HL-60/S4 treated with phorbol 12-myristate 13-acetate at 8.2 ng/mL for 4 days and 3 days (cell line): Measurements from ENCODE around the gene NFATC4.
"Not testable (repeated sequence)": the region's sequence is repeated elsewhere in the genome, so short reads cannot be mapped to it uniquely, and the experiment has no call there.

ENCODE experiments used
- in situ Hi-C: fragments of 300-500 bp; cut with MboI; formaldehyde crosslinking; loops from 2 replicates; pipeline ENCODE4 v1.15.0; 2022; ENCODE audit warnings: low sequenced_read_pairs

Gene NFATC4

GRCh38 chr14:24384169-24384568 lies 16.2 kb downstream of the NFATC4 start:
- in situ Hi-C loops: no loop called here

DNA sequence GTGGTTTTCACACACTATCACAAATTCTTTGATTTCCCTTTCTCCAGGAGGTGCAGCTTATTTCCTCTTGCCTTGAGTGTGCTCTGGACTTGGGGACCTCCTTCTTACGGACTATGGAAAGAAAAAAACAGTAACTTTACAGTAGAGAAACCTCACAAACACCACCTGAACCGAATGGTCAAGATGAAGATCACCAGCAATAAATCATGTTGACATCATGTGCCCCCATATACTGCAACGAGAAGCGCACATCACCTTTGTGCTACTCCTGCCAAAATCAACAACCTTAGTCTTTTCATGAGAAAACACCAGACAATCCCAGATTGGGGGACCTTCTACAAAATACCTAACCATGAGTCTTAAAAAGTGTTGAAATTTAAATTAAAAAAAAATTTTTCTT lies 17.5 kb downstream of the NFATC4 start:
- in situ Hi-C loops: no loop called here

DNA sequence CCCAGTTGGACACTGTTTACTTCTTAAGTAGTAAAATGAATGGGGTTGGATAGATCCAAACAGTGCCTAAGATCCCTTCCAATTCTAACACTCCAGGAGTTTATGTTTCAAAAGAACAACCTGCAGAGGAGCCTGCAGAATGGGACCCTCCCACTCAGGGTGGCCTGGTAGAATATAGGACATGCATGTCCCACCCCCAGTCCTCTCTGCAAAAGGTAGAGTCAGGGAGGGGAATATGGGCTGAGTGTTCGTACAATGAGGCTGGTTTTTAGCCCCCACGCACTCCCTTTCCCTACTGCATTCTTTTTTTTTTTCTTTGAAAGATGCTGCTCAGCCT lies 19.0 kb downstream of the NFATC4 start:
- in situ Hi-C loops: no loop called here

- in situ Hi-C loops: not testable (repeated sequence)
These were observed 19.6 kb downstream of the NFATC4 start for GRCh38 chr14:24387579-24387978.

DNA sequence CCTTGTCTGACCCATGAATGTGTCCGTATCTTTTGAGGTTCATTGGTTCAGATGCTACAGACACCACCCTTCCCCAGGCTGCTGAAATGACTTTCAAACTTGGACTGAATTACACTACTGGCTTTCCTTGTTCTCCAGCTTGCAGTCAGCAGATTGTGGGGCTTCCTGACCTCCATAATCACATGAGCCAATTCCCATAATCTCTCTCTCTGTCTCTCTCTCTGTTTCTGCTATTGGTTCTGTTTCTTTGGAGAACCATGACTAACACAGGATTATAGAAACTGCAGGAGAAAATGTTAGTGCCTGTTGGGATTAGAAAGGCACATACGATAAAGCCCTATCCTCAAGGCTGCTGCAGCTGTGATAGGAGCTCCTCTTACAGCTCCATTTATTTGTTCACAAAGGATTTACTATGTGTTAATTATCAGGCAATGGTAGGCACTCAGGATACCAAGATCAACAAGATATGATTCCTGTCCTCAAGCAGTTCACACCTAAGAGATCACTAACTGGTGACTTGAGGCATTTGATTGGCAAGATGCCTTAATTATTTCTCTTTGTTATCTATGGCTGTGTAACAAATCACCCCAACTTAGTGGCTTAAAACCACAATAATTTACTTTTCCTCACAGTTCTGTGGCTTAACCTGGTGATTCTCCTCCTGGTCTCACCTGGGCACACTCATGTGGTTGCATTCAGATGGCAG lies 20.6 kb downstream of the NFATC4 start:
- in situ Hi-C loops: no loop called here

DNA sequence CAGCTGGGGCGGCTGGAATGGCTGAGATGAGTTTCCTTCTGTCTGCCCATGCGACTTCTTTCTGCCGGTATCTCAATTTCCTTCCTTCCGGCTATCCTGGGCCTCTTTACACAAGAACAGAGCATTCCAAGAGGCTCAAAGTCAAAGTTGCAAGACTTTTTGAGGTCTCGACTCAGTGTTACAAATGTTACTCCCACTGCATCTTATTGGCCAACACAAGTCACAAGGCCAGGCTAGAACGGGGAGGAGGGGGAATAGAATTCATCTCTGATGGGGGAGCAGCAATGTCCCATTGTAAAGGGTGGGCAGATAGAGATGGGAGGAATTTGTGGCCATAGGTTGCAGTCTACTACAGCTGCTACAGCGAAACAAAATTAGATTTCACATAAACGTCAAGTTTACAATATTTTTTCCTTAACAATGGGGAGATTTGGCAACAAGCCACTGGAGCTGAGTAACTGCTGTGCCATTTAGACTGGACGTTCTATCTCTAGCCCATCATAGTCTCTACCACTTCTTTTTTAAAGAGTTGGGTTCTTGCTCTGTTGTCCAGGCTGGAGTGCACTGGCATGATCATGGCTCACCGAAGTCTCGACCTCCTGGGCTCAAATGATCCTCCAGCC lies 21.4 kb downstream of the NFATC4 start:
- in situ Hi-C loops: no loop called here

DNA sequence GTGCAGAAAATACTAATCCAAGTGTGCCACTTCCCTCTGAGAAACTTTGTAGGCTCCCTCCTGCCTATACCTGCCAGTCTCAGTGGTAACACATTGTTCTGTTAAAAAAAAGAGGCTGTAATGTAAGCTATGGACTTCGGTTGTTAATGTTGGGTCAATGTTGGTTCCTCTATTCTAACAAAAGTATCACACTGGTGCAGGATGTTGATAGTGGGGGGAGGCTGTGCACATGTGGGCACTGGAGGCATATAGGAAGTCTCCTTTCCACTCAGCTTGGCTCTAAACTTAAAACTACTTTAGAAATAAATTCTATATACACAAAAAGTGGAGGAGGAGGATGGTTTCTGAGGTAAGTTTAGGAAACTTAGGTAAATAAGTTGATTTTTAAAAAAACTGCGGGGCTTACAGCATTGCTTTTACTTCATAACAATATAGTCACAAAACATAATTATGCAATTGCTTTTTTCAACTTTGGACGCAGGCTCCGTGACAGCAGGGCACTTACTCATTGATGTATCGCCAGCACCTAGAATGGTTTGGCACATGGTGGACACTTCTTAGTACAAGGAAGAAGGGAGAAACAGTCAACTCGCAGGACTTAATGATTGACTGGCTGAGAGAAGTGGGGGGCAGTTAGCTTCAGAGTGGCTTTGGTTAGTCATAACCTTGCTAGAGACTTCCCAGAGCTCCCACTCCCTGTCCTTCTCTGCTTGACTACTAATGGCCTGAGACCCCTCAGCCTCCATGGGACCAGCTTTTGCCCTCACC lies 22.9 kb downstream of the NFATC4 start:
- in situ Hi-C loops: no loop called here

- in situ Hi-C loops: no loop called here
These were observed 24.5 kb downstream of the NFATC4 start for GRCh38 chr14:24392325-24393091.

DNA sequence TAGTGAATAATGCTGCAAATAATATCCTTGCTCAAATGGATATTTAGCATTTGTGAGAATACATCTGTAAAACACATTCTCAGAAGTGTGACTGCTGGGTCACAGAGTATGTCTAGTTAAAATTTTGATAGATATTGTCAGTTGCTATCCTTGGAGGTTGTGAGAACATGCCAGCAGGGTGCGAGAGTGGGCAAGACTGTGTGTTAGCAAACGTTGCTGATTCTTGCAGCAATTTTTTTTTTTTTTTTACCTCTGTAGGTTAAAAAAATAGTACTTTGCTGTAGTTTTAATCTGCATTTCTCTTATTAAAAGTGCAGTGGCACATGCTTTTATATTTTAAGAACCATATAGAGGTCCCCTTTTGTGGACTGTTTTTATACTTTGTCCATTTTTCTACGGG lies 26.3 kb downstream of the NFATC4 start:
- in situ Hi-C loops: no loop called here

- in situ Hi-C loops: no loop called here
These were observed 27.9 kb downstream of the NFATC4 start for GRCh38 chr14:24395609-24396582.

GRCh38 chr14:24397639-24398292 lies 29.8 kb downstream of the NFATC4 start:
- in situ Hi-C loops: no loop called here

DNA sequence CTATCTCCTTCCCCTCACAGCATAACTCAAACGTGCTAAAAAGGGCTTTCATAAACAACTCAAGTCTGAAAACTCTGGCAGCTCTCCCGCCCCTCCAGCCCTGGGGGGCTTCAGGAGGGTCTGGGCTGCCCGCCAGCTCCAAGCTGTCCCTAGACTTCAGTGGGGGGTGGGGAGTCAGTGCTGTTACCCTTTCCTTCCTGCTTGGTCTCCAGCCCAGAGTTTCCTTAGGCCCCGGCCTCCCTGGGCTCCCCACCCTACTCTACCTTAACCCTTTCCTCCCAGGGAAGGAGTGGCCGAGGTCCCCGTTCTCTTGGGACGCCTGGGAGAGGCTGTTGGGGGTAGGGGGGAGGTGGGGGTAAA lies 30.3 kb downstream of the NFATC4 start:
- in situ Hi-C loops: no loop called here

DNA sequence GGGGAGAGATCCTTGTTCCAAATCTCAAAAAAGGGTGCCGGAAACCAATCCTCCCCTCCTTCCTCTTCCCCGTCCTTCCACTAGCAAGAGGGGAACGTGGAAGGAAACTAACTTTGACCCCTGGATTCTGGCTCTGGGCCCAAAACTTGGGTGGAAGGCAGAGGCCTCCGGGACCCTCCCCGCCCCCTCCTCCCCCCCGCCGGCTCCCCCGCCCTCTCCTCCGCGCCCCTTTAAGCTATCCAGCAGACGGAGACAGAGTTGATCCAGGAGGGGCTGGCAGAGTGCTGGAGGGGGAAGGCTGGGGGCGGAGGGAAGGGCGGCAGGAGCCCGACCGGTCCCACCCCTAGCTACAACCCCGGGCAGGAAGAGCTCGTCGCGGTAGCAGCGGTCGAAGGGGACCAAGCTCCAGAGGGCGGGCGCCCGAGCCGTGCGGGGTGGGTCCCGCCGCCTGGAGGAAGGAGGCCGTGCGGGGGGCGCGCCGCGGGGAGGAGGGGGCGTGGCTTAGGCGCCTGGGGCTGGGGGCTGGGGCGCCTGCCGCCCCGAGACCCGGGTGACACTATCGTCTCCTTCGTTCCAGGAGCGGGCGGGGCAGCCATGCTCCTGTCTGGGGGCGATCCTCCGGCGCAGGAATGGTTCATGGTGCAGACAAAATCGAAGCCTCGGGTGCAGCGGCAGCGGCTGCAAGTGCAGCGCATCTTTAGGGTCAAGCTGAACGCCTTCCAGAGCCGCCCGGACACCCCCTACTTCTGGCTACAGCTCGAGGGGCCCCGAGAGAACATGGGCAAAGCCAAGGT lies 30.9 kb downstream of the NFATC4 start, which contains the start of gene NYNRIN:
NYNRIN (plus strand) TSS at position 351 of the 794 bp plus-strand sequence; CDS start at position 595, 244 bp downstream.
- in situ Hi-C loops: no loop called here

GRCh38 chr14:24399447-24399822 lies 31.5 kb downstream of the NFATC4 start:
- in situ Hi-C loops: no loop called here

DNA sequence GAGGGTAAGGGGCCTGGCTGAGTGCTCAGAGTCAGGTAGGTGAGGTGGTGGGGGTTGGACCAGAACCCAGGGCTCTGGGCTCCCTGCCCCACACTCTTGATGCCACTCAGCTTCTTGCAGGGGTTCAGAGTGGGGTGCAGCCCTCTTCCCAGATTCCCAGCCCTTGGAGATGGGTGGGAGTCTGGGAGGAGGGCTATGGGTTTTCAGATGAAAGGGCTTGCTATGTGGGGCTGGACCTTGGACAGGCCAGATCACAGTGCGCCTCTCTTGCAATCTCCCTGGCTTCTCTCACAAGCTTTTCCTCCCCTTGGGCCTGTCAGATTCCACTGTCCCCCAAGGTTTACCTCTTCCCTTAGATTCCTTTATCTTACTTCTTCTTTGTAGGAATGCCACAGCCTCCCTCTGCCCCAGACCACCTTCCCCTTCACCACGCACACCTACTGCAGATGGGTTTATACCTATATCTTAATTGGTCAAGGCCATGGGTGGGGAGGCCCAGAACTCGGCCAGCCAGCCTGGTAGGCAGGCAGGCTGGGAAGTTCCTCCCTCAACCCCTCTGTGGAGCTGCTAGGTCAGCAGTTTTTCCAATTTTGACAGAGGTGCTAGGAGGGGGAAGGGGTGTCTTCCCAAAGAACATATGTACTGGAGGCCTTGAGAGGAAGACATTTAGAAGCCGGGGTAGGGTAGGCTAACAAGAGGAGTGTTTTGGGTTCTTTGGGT lies 32.2 kb downstream of the NFATC4 start:
- in situ Hi-C loops: no loop called here

GRCh38 chr14:24401810-24402702 lies 34.1 kb downstream of the NFATC4 start:
- in situ Hi-C loops: no loop called here

DNA sequence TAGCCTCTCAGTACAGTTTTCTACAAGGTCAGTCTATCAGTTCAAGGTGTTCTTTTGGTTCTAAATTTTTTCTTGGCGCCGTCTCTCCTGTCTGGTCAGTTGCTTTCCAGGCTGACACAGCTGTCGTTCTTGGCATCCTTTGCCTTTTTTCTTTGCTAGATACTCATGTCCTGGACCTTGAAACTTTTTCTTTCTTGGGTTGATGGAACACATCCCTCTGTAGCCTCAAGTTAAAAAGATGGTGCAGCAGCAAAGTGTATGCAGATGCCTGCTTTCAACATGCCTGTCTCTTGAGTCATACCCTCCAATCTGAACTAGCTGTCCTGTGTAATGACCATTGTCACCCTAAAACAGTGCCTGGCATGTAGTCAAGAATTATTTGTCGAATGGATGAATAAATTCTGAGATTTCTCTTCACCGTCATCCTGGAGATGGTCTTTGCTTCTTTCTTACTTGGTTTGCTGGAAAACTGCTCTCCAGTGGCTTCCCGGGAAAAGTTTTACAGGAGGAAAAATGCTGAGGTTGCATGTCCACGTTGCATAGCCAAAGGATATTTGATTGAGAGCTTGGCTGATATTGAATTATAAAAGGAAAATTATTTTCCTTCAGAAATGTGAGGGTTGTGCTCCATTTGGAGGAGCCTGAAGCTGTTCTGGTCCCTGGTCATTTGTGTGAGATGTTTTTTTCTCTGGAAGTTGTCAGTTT lies 35.5 kb downstream of the NFATC4 start:
- in situ Hi-C loops: no loop called here
